ENCODE results near the gene KRTAP10-4.
A peak's percentile ranks its signal among the peaks of the same experiment; 100 is the strongest.

Gene KRTAP10-4

DNA sequence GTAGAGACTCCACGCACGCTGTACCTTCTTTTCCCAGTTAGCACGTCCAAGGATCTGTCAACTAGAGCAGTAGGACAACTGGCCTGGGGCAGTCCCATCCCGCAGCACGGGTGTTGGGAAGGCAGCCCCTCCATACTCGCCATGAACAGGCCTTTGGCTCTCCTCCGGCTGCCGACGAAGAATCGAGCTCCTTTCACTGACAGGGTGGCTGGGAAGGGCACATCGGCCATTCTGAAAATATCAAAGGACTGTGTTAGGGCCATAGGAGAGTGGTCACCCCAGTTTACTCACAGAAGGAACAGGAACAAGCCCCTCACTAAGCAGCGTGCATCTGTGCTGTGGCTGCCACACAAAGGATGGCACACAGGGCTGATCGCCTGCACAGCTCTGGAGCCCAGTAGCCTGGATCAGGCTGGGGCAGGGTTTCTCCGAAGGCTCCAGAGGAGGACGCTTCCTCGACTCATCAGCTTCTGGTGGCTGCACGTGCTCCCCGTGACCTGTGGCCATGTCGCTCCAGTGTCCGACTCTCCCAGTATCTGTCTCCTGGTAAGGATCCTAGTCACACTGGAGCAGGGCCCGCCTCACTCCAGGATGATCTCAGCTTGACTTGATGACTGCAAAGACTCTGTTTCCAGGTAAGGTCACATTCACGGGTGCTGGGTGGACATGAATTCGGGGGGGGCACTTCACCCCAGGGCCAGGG lies 42.5 kb upstream of the KRTAP10-4 start:
- no peak overlapping the region for H3K14ac ChIP-seq (ENCODE audit: low read length)
- H3K18ac ChIP-seq (ENCODE audit: low read length): peak overlapping the region; percentile 59
- DNase-seq (ENCODE audit: low spot score): no peak
- H3K79me1 ChIP-seq (ENCODE audit: low read depth, low read length): no peaks in the 10 kb centered on the region
- peak overlapping the region; percentile 54 for H2BK15ac ChIP-seq (ENCODE audit: low read length)
- H2AFZ ChIP-seq (ENCODE audit: low read length): no peak overlapping the region
- H3K27me3 ChIP-seq (ENCODE audit: control insufficient read depth in 3 of 3, insufficient read depth in 3 of 3, low read depth in 1 of 3, low read length in 3 of 3): peaks cover 0 to 21% (median 0%) of the 10 kb centered on the region in 3 experiments
- no peak overlapping the region for H2BK5ac ChIP-seq (ENCODE audit: low read length)
- H3K4me1 ChIP-seq (ENCODE audit: control insufficient read depth in 2 of 2, insufficient read depth in 1 of 2, low read depth in 1 of 2, low read length in 2 of 2): no peaks in the 10 kb centered on the region
- H3K4ac ChIP-seq (ENCODE audit: low read length): no peak overlapping the region
- no peak overlapping the region for H3K9ac ChIP-seq (ENCODE audit: low read depth, low read length, poor library complexity)
- peak overlapping the region; percentile 29 for H4K8ac ChIP-seq (ENCODE audit: low read depth, low read length)
- no peak overlapping the region for H3K27ac ChIP-seq (replicated peaks; ENCODE audit: low read length)
- no peak overlapping the region for H3K4me3 ChIP-seq (ENCODE audit: low read length in 2 of 2)
- H4K91ac ChIP-seq (ENCODE audit: low read depth, low read length, poor library complexity): peak overlapping the region; percentile 22
- H2BK120ac ChIP-seq (ENCODE audit: low read depth, low read length): no peak overlapping the region
- WGBS, 2 donors (ENCODE audit: extremely low coverage in 2 of 2, insufficient read length in 2 of 2, insufficient replicate concordance in 1 of 2): no CpG with 5 or more reads among the region's 23 CpGs
- peak overlapping the region; percentile 86 for H2AK5ac ChIP-seq (ENCODE audit: low read depth, low read length)
- H3K9me3 ChIP-seq (replicated peaks in 1 of 2; ENCODE audit: control insufficient read depth in 2 of 2, insufficient read depth in 1 of 2, low read depth in 1 of 2, low read length in 2 of 2): peaks cover 0 to 1% of the 10 kb centered on the region in 2 donors
- no peak overlapping the region for H3K4me2 ChIP-seq (ENCODE audit: insufficient read depth, low read length, poor library complexity, severe bottlenecking)
- H2BK12ac ChIP-seq (ENCODE audit: low read length): no peak overlapping the region
- H3K36me3 ChIP-seq (replicated peaks in 1 of 2; ENCODE audit: control insufficient read depth in 2 of 2, insufficient read depth in 2 of 2, low read length in 2 of 2): no peaks in the 10 kb centered on the region
- peak overlapping the region; percentile 40 for H3K23ac ChIP-seq (ENCODE audit: low read depth, low read length, poor library complexity)

DNA sequence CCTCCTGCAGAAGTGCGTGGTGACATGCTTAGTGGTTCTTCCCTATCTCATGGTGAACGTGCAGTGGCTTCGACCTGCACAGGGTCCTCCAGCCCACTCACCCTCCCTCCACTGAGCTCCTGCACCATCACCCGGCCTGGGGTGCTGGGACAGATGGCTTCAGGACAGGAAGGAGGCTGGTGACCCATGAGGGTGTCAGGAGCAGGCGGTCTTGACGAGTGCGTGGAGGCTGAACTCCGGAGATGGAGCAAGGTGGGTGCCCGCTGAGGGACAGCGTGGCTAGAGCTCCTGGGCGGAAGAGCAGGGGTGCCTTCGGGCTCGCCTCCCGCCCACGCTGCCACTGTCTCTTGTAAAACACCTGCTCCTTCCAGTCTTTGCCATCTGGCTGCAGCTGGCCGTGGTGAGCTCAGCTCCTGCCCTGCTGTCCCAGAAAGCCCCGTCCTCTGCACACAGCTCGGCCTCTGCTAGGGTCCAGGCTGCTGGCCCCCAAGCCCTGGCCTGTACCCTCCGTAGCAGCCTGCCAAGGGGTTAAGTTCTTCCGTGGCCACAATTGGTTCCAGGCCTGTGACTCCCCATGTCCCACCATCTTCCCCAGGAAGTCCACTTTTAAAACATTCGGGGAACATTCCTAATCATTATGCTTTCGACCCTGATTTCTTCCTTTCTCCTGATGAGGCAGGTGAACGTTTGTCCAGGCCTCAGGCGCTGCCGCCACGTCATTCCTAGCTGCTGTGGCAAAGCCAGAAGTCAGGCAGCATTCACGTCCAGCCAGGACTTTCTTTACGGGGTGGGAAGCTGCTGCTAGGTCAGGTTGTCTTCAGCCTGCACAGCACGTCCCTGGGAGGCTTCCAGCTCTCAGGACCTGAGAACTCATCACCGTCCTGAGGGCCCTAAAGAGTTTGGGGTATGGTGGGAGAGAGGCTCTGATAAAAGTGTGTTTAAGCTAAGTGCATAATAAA lies 41.6 kb upstream of the KRTAP10-4 start:
- H2BK120ac ChIP-seq (ENCODE audit: low read depth, low read length): no peak overlapping the region
- H2AFZ ChIP-seq (ENCODE audit: low read length): no peak overlapping the region
- H2BK15ac ChIP-seq (ENCODE audit: low read length): peak overlapping the region; percentile 54
- peaks cover 0 to 1% of the 10 kb centered on the region in 2 donors for H3K9me3 ChIP-seq (replicated peaks in 1 of 2; ENCODE audit: control insufficient read depth in 2 of 2, insufficient read depth in 1 of 2, low read depth in 1 of 2, low read length in 2 of 2)
- H3K4me2 ChIP-seq (ENCODE audit: insufficient read depth, low read length, poor library complexity, severe bottlenecking): no peak overlapping the region
- H3K23ac ChIP-seq (ENCODE audit: low read depth, low read length, poor library complexity): peak overlapping the region; percentile 40
- peak overlapping the region; percentile 47 for H3K14ac ChIP-seq (ENCODE audit: low read length)
- no peak overlapping the region for H3K27ac ChIP-seq (replicated peaks; ENCODE audit: low read length)
- peak overlapping the region in 1 of 2 donors; percentile 41 for H3K4me3 ChIP-seq (ENCODE audit: low read length in 2 of 2)
- no peaks in the 10 kb centered on the region for H3K4me1 ChIP-seq (ENCODE audit: control insufficient read depth in 2 of 2, insufficient read depth in 1 of 2, low read depth in 1 of 2, low read length in 2 of 2)
- H2BK5ac ChIP-seq (ENCODE audit: low read length): peak overlapping the region; percentile 42
- H3K9ac ChIP-seq (ENCODE audit: low read depth, low read length, poor library complexity): no peak overlapping the region
- no peak overlapping the region for H4K8ac ChIP-seq (ENCODE audit: low read depth, low read length)
- no peaks in the 10 kb centered on the region for H3K36me3 ChIP-seq (replicated peaks in 1 of 2; ENCODE audit: control insufficient read depth in 2 of 2, insufficient read depth in 2 of 2, low read length in 2 of 2)
- no peak overlapping the region for H2BK12ac ChIP-seq (ENCODE audit: low read length)
- no peaks in the 10 kb centered on the region for H3K79me1 ChIP-seq (ENCODE audit: low read depth, low read length)
- peaks cover 0 to 28% (median 0%) of the 10 kb centered on the region in 3 experiments for H3K27me3 ChIP-seq (ENCODE audit: control insufficient read depth in 3 of 3, insufficient read depth in 3 of 3, low read depth in 1 of 3, low read length in 3 of 3)
- WGBS, 2 donors (ENCODE audit: extremely low coverage in 2 of 2, insufficient read length in 2 of 2, insufficient replicate concordance in 1 of 2): no CpG with 5 or more reads among the region's 30 CpGs
- peak overlapping the region; percentile 82 for H3K18ac ChIP-seq (ENCODE audit: low read length)
- H3K4ac ChIP-seq (ENCODE audit: low read length): peak overlapping the region; percentile 38
- peak overlapping the region; percentile 86 for H2AK5ac ChIP-seq (ENCODE audit: low read depth, low read length)
- H4K91ac ChIP-seq (ENCODE audit: low read depth, low read length, poor library complexity): peak overlapping the region; percentile 22
- no peak for DNase-seq (ENCODE audit: low spot score)

DNA sequence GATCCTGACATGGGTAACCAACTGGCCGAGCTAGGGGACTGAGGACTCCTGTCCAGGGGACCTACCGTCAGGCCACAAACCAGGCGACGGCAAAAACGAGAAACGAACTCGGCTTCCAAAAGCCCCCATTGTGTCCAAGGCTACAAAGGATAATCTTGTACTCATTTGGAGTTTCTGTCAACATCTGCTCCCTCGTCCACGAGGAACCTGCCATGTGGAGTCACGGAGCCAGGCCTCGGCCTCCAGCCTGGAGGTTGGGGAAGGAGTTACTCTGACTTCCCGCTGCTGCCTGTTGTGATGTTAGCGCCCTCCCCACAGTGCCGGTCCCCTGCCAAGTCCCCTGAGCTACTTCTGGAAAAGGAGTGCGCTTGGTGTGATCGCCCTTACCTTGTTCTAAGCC lies 40.8 kb upstream of the KRTAP10-4 start:
- H2AFZ ChIP-seq (ENCODE audit: low read length): peak overlapping the region; percentile 11
- H2BK12ac ChIP-seq (ENCODE audit: low read length): no peak overlapping the region
- H2BK5ac ChIP-seq (ENCODE audit: low read length): no peak overlapping the region
- WGBS, 2 donors (ENCODE audit: extremely low coverage in 2 of 2, insufficient read length in 2 of 2, insufficient replicate concordance in 1 of 2): no CpG with 5 or more reads among the region's 16 CpGs
- no peak overlapping the region for H3K14ac ChIP-seq (ENCODE audit: low read length)
- H2BK15ac ChIP-seq (ENCODE audit: low read length): no peak overlapping the region
- peaks cover 0 to 1% of the 10 kb centered on the region in 2 donors for H3K9me3 ChIP-seq (replicated peaks in 1 of 2; ENCODE audit: control insufficient read depth in 2 of 2, insufficient read depth in 1 of 2, low read depth in 1 of 2, low read length in 2 of 2)
- H3K4me3 ChIP-seq (ENCODE audit: low read length in 2 of 2): no peak overlapping the region
- no peaks in the 10 kb centered on the region for H3K4me1 ChIP-seq (ENCODE audit: control insufficient read depth in 2 of 2, insufficient read depth in 1 of 2, low read depth in 1 of 2, low read length in 2 of 2)
- H3K23ac ChIP-seq (ENCODE audit: low read depth, low read length, poor library complexity): no peak overlapping the region
- no peaks in the 10 kb centered on the region for H3K36me3 ChIP-seq (replicated peaks in 1 of 2; ENCODE audit: control insufficient read depth in 2 of 2, insufficient read depth in 2 of 2, low read length in 2 of 2)
- H3K79me1 ChIP-seq (ENCODE audit: low read depth, low read length): no peaks in the 10 kb centered on the region
- H3K27me3 ChIP-seq (ENCODE audit: control insufficient read depth in 3 of 3, insufficient read depth in 3 of 3, low read depth in 1 of 3, low read length in 3 of 3): peaks cover 0 to 32% (median 0%) of the 10 kb centered on the region in 3 experiments
- no peak for DNase-seq (ENCODE audit: low spot score)
- H4K8ac ChIP-seq (ENCODE audit: low read depth, low read length): no peak overlapping the region
- H3K4ac ChIP-seq (ENCODE audit: low read length): no peak overlapping the region
- no peak overlapping the region for H3K9ac ChIP-seq (ENCODE audit: low read depth, low read length, poor library complexity)
- no peak overlapping the region for H2BK120ac ChIP-seq (ENCODE audit: low read depth, low read length)
- H2AK5ac ChIP-seq (ENCODE audit: low read depth, low read length): no peak overlapping the region
- H3K27ac ChIP-seq (replicated peaks; ENCODE audit: low read length): no peak overlapping the region
- H3K4me2 ChIP-seq (ENCODE audit: insufficient read depth, low read length, poor library complexity, severe bottlenecking): no peak overlapping the region
- H4K91ac ChIP-seq (ENCODE audit: low read depth, low read length, poor library complexity): no peak overlapping the region
- no peak overlapping the region for H3K18ac ChIP-seq (ENCODE audit: low read length)

Data from neuronal stem cell (in vitro differentiated cells).